Neural progenitor cell (in vitro differentiated cells): Measurements from ENCODE around the gene CBFA2T2. TPM values are rescaled to one million over a fixed set of nuclear protein-coding genes. Genes with fewer than 3 reads are reported as not detected.
"Not testable (repeated sequence)": the region's sequence is repeated elsewhere in the genome, so short reads cannot be mapped to it uniquely, and the experiment has no call there.

ENCODE experiments used
- DNase-seq: peaks from one replicate; pipeline ENCODE4 v3.0.0-alpha.2; 2016; ENCODE audit warnings: low spot score
- H2AFZ ChIP-seq: fragments of 200-600 bp; sonication (generic); replicated peaks from 2 replicates; pipeline ENCODE4 v1.6.1; 2016; ENCODE audit warnings: antibody characterized with exemption
- H3F3A ChIP-seq: fragments of 200-600 bp; sonication (generic); 2 replicates; pipeline ENCODE4 v1.6.1; 2016; ENCODE audit warnings: antibody characterized with exemption, low read depth
- H3K27ac ChIP-seq: fragments of 200-600 bp; sonication (generic); 2 replicates; pipeline ENCODE4 v1.5.1; 2016; ENCODE audit warnings: mild to moderate bottlenecking
- H3K27me3 ChIP-seq: fragments of 200-600 bp; sonication (generic); 2 replicates; pipeline ENCODE4 v1.6.1; 2016; ENCODE audit warnings: mild to moderate bottlenecking, moderate library complexity
- H3K36me3 ChIP-seq: fragments of 200-600 bp; sonication (generic); 2 replicates; pipeline ENCODE4 v1.5.1; 2016
- H3K4me1 ChIP-seq: fragments of 200-600 bp; sonication (generic); 2 replicates; pipeline ENCODE4 v1.6.1; 2016; ENCODE audit warnings: mixed run types
- H3K4me2 ChIP-seq: fragments of 200-600 bp; sonication (generic); 2 replicates; pipeline ENCODE4 v1.6.1; 2016
- H3K4me3 ChIP-seq: fragments of 200-600 bp; sonication (generic); 2 replicates; pipeline ENCODE4 v1.5.1; 2016
- H3K79me2 ChIP-seq: fragments of 200-600 bp; sonication (generic); 2 replicates; pipeline ENCODE4 v1.6.1; 2016; ENCODE audit warnings: low read depth
- H3K9ac ChIP-seq: fragments of 200-600 bp; sonication (generic); 2 replicates; pipeline ENCODE4 v1.6.1; 2016
- H3K9me3 ChIP-seq: fragments of 200-600 bp; sonication (generic); 2 replicates; pipeline ENCODE4 v1.5.1; 2016; ENCODE audit warnings: low read depth
- H4K20me1 ChIP-seq: fragments of 200-600 bp; sonication (generic); 2 replicates; pipeline ENCODE4 v1.6.1; 2016; ENCODE audit warnings: low read depth
- H3K27ac Mint-ChIP-seq: 3 replicates; pipeline ENCODE4 v1.8.0; 2021; ENCODE audit warnings: mixed read lengths
- H3K27me3 Mint-ChIP-seq: 2 replicates; pipeline ENCODE4 v1.8.0; 2022; ENCODE audit warnings: low read depth, mild to moderate bottlenecking, inconsistent platforms, moderate library complexity, mixed read lengths; ENCODE audit not compliant: insufficient read depth
- H3K36me3 Mint-ChIP-seq: 3 replicates; pipeline ENCODE4 v1.8.0; 2021; ENCODE audit warnings: mixed read lengths
- H3K4me1 Mint-ChIP-seq: 3 replicates; pipeline ENCODE4 v1.8.0; 2021; ENCODE audit warnings: mixed read lengths
- H3K4me3 Mint-ChIP-seq: 3 replicates; pipeline ENCODE4 v1.8.0; 2021; ENCODE audit warnings: mild to moderate bottlenecking, moderate library complexity, mixed read lengths
- H3K9me3 Mint-ChIP-seq: 3 replicates; pipeline ENCODE4 v1.8.0; 2020; ENCODE audit warnings: mixed read lengths
- EZH2 ChIP-seq: fragments of 200-600 bp; sonication (generic); IDR thresholded peaks from 2 replicates; pipeline ENCODE4 v1.6.1; 2017; ENCODE audit warnings: antibody characterized with exemption, mild to moderate bottlenecking, moderate library complexity
- EZH2phosphoT487 ChIP-seq: fragments of 200-600 bp; sonication (generic); IDR thresholded peaks from 2 replicates; pipeline ENCODE4 v1.6.1; 2017; ENCODE audit warnings: antibody characterized with exemption
- total RNA-seq: library from RNA; depleted of rRNA; stranded (reverse); fragments of >200 nt; gene quantifications from 2 replicates; pipeline ENCODE4 v1.2.3, GENCODE V29; 2015; ENCODE audit warnings: low replicate concordance
- TF ChIP-seq, protein P1 (sequence below): fragments of 200-600 bp; sonication (generic); IDR thresholded peaks from 2 replicates; pipeline ENCODE4 v1.5.1; 2017; ENCODE audit warnings: antibody characterized with exemption, mild to moderate bottlenecking

The CBFA2T2 gene
- total RNA-seq, 1 donor from 2014 or later: 11.9 TPM

DNA sequence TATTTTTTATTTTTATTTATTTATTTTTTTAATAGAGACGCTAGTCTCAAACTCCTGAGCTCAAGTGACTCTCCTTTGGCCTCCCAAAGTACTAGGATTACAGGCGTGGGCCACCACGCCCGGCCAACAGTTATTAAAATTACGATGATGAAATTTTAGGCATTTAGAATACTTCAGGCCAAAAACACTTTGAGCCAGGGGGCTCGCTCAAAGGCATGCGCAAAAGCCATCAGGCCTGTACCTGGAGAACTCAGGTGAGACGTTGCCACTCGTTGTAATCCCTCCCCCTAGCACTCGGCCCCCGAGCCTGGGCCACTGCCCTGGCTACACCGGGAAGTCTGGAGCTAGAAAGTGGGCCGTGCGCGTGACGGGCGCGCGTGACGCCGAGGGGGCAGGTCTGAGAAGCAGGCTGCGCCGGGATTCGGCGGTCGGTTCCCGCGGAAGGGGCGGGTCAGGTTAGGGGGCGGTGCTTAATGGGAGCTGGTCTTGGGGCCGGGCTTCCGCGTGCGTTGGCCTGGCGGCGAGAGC lies 337 bp upstream of the CBFA2T2 start:
- peaks cover 9% of the 10 kb centered on the region for H3K4me1 Mint-ChIP-seq
- Histone ChIP-seq H3K9ac (no peak overlapping the region), H3F3A (peaks cover 15% of the 10 kb centered on the region), H4K20me1 (peaks cover 24% of the 10 kb centered on the region), H3K4me2 (peak overlapping the region; percentile 83), H3K4me1 (peaks cover 8% of the 10 kb centered on the region), H3K36me3 (no peaks in the 10 kb centered on the region), H3K79me2 (peaks cover 17% of the 10 kb centered on the region), H2AFZ (peak overlapping the region; percentile 74), H3K27me3 (no peaks in the 10 kb centered on the region), H3K9me3 (no peaks in the 10 kb centered on the region), H3K4me3 (peak overlapping the region; percentile 51), H3K27ac (no peak overlapping the region)
- no peaks in the 10 kb centered on the region for H3K9me3 Mint-ChIP-seq
- H3K4me3 Mint-ChIP-seq: peak overlapping the region; percentile 87
- H3K27ac Mint-ChIP-seq: no peak overlapping the region
- H3K27me3 Mint-ChIP-seq: no peaks in the 10 kb centered on the region
- H3K36me3 Mint-ChIP-seq: peaks cover 2% of the 10 kb centered on the region
- DNase-seq: no peak
- no peak for TF ChIP-seq EZH2
- no peak for TF ChIP-seq EZH2phosphoT487
- TF ChIP-seq, protein P1, sequence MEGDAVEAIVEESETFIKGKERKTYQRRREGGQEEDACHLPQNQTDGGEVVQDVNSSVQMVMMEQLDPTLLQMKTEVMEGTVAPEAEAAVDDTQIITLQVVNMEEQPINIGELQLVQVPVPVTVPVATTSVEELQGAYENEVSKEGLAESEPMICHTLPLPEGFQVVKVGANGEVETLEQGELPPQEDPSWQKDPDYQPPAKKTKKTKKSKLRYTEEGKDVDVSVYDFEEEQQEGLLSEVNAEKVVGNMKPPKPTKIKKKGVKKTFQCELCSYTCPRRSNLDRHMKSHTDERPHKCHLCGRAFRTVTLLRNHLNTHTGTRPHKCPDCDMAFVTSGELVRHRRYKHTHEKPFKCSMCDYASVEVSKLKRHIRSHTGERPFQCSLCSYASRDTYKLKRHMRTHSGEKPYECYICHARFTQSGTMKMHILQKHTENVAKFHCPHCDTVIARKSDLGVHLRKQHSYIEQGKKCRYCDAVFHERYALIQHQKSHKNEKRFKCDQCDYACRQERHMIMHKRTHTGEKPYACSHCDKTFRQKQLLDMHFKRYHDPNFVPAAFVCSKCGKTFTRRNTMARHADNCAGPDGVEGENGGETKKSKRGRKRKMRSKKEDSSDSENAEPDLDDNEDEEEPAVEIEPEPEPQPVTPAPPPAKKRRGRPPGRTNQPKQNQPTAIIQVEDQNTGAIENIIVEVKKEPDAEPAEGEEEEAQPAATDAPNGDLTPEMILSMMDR: no peak

DNA sequence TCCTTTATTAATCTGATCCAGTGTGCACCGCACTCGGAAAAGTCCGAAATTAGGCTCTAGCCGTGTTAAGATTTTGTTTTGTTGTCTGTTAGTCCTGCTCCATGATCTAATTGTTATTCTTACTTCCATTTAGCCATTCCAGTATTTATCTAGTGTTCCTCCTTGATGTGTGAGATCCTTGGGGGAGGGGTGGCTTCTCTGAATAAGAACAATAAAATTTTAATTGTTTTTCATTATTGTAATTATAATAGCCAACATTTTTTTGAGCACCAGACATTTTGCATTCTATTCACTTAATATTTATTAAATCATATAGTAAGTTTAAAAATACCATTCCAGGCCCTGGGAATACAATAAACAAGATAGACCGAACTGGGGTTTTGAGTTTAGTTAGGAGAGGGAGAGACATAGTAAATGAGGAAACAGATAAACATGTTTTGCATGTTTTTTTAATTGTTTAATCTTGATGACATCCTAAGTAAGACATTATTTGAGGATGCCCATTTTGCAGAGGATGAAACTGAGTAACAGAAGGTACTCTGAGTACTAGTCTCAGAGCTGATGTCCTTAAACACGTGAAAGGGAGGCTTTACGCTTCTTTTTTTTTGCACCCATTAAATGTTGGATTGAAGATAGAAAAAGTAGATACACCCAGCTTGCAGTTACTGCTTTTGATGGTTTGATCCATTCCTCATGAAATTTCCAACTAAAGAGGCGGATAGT lies 1.2 kb downstream of the CBFA2T2 start:
- H3K27me3 Mint-ChIP-seq: no peaks in the 10 kb centered on the region
- H3K36me3 Mint-ChIP-seq: peaks cover 6% of the 10 kb centered on the region
- Histone ChIP-seq H2AFZ (no peak overlapping the region), H3K9me3 (no peaks in the 10 kb centered on the region), H3K79me2 (peaks cover 23% of the 10 kb centered on the region), H4K20me1 (peaks cover 27% of the 10 kb centered on the region), H3F3A (peaks cover 15% of the 10 kb centered on the region), H3K9ac (no peak overlapping the region), H3K4me1 (peaks cover 8% of the 10 kb centered on the region), H3K36me3 (no peaks in the 10 kb centered on the region), H3K4me2 (peak overlapping the region; percentile 88), H3K27ac (no peak overlapping the region), H3K27me3 (no peaks in the 10 kb centered on the region), H3K4me3 (peak overlapping the region; percentile 87)
- H3K4me3 Mint-ChIP-seq: peak overlapping the region; percentile 92
- no peak for TF ChIP-seq EZH2
- no peak for TF ChIP-seq EZH2phosphoT487
- TF ChIP-seq, protein P1: no peak
- peaks cover 9% of the 10 kb centered on the region for H3K4me1 Mint-ChIP-seq
- DNase-seq: no peak
- no peaks in the 10 kb centered on the region for H3K9me3 Mint-ChIP-seq
- H3K27ac Mint-ChIP-seq: no peak overlapping the region

DNA sequence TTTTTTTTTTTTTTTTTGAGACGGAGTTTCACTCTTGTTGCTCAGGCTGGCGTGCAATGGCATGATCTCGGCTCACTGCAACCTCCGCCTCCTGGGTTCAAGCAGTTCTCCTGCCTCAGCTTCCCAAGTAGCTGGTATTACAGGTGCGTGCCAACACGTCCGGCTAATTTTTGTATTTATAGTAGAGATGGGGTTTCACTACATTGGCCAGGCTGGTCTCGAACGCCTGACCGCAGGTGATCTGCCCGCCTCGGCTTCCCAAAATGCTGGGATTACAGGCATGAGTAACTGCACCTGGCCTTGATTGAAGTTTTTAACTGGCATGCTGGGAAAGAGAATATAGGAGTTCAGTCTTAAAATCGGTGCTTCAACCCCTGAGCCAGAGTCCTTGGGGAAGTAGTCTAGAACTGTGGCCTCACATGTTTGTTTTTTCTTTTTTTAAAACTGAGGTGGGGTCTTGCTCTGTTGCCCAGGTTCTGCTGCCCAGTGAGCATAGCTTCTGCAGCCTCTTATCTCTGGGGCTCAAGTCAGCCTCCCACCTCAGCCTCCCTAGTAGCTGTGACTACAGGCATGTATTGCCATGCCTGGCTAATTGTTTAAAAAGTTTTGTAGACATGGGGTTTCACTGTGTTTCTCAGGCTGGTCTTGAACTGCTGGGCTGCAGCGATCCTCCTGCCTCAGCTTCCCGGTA lies 3.3 kb downstream of the CBFA2T2 start:
- H3K4me3 ChIP-seq: no peak overlapping the region
- H3K27me3 ChIP-seq: no peaks in the 10 kb centered on the region
- H3K9ac ChIP-seq: no peak overlapping the region
- Mint-ChIP-seq H3K9me3 (no peaks in the 10 kb centered on the region), H3K27me3 (no peaks in the 10 kb centered on the region), H3K4me1 (peaks cover 9% of the 10 kb centered on the region), H3K4me3 (no peak overlapping the region), H3K36me3 (peaks cover 10% of the 10 kb centered on the region), H3K27ac (no peak overlapping the region)
- peaks cover 8% of the 10 kb centered on the region for H3K4me1 ChIP-seq
- H3K9me3 ChIP-seq: no peaks in the 10 kb centered on the region
- peaks cover 37% of the 10 kb centered on the region for H3K79me2 ChIP-seq
- H3K36me3 ChIP-seq: no peaks in the 10 kb centered on the region
- TF ChIP-seq, protein P1: no peak
- TF ChIP-seq EZH2 (no peak), EZH2phosphoT487 (no peak)
- peaks cover 27% of the 10 kb centered on the region for H4K20me1 ChIP-seq
- H3F3A ChIP-seq: peaks cover 15% of the 10 kb centered on the region
- no peak overlapping the region for H3K4me2 ChIP-seq
- no peak overlapping the region for H2AFZ ChIP-seq
- H3K27ac ChIP-seq: no peak overlapping the region
- DNase-seq: no peak

DNA sequence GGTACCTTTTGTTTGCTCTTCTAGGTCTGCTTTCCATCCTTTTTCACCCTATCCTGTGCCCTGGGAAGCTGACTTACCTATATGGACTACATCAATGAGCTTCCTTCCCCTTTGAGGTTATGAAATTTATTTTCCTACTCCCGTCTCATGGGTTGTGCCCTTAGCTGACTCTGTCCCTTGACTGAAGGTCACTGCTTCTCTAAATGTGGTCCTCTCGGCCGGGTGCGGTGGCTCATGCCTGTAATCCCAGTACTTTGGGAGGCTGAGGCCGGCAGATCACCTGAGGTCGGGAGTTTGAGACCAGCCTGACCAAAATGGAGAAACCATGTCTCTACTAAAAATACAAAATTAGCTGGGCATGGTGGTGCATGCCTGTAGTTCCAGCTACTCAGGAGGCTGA lies 6.9 kb downstream of the CBFA2T2 start:
- Histone ChIP-seq H4K20me1 (peaks cover 13% of the 10 kb centered on the region), H3K79me2 (peaks cover 33% of the 10 kb centered on the region)
- H3F3A ChIP-seq, H3K27me3 ChIP-seq, H3K9ac ChIP-seq, H3K27me3 Mint-ChIP-seq, H3K4me3 Mint-ChIP-seq, DNase-seq, H3K4me3 ChIP-seq, H3K4me1 ChIP-seq, H3K27ac ChIP-seq, H3K36me3 ChIP-seq, H3K4me1 Mint-ChIP-seq, H3K4me2 ChIP-seq, H2AFZ ChIP-seq, H3K9me3 ChIP-seq, H3K9me3 Mint-ChIP-seq, H3K27ac Mint-ChIP-seq: not testable (repeated sequence)
- peaks cover 12% of the 10 kb centered on the region for H3K36me3 Mint-ChIP-seq
